ENCODE results near the gene FGD4.

GRCh38 chr12:32681272-32681671 lies 281.9 kb downstream of the FGD4 start:
- TF ChIP-seq POLR2AphosphoS5 (IDR thresholded peaks at IDR 0.05) (no peak), EP300 (IDR thresholded peaks at IDR 0.05) (no peak)
- TF ChIP-seq, protein P1, sequence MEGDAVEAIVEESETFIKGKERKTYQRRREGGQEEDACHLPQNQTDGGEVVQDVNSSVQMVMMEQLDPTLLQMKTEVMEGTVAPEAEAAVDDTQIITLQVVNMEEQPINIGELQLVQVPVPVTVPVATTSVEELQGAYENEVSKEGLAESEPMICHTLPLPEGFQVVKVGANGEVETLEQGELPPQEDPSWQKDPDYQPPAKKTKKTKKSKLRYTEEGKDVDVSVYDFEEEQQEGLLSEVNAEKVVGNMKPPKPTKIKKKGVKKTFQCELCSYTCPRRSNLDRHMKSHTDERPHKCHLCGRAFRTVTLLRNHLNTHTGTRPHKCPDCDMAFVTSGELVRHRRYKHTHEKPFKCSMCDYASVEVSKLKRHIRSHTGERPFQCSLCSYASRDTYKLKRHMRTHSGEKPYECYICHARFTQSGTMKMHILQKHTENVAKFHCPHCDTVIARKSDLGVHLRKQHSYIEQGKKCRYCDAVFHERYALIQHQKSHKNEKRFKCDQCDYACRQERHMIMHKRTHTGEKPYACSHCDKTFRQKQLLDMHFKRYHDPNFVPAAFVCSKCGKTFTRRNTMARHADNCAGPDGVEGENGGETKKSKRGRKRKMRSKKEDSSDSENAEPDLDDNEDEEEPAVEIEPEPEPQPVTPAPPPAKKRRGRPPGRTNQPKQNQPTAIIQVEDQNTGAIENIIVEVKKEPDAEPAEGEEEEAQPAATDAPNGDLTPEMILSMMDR (IDR thresholded peaks at IDR 0.05): no peak
